Esophagus muscularis mucosa (tissue), 4 donors: Measurements from ENCODE around the gene NOX5.

ENCODE experiments used
- CTCF ChIP-seq, 3 experiments: fragments of 200-600 bp in 2 of 3; fragments of 450-650 bp in 1 of 3; sonication (generic) in 2 of 3; IDR thresholded peaks; one replicate each; pipeline ENCODE4 v1.5.1; 2017 to 2019; ENCODE audit warnings: antibody characterized with exemption in 3 of 3, mild to moderate bottlenecking in 2 of 3, moderate library complexity in 1 of 3
- EP300 ChIP-seq: sonication (generic); formaldehyde crosslinking; IDR thresholded peaks from one replicate; pipeline ENCODE4 v1.6.1; 2017; ENCODE audit warnings: antibody characterized with exemption
- POLR2A ChIP-seq: fragments of 450-650 bp; IDR thresholded peaks from one replicate; pipeline ENCODE4 v1.6.1; 2017; ENCODE audit warnings: antibody characterized with exemption, moderate library complexity, mild to moderate bottlenecking, low read depth

- TF ChIP-seq CTCF (IDR thresholded peaks at IDR 0.05): no peak
- no peak for TF ChIP-seq EP300
- TF ChIP-seq POLR2A: no peak
Observed at GRCh38 chr15:69068157-69068556, 53.7 kb downstream of the NOX5 start.
